Calu3 (cell line): ENCODE measurements around the gene TBC1D22B. TPM values are rescaled to one million over a fixed set of nuclear protein-coding genes. Genes with fewer than 3 reads are reported as not detected.

ENCODE experiments used
- BruUV-seq: library from RNA; stranded (reverse); fragments of 400-500 nt; replicated peaks from 2 replicates; lab custom pipeline; 2021; lab: Mats Ljungman, UMichigan
- CTCF ChIA-PET: fragments of 300-600 bp; sonication (Branson Sonifier 250); formaldehyde crosslinking; loops from one replicate; lab custom pipeline; 2022; ENCODE audit warnings: antibody characterized with exemption; lab: Charles Lee
- DNase-seq: peaks from one replicate; pipeline ENCODE4 v3.0.0; 2022
- H3K27ac Mint-ChIP-seq: one replicate; pipeline ENCODE4 v1.8.0; 2022; ENCODE audit warnings: mixed read lengths; ENCODE audit not compliant: unreplicated experiment
- H3K27me3 Mint-ChIP-seq: one replicate; pipeline ENCODE4 v1.8.0; 2022; ENCODE audit warnings: mixed read lengths; ENCODE audit not compliant: unreplicated experiment
- H3K36me3 Mint-ChIP-seq: one replicate; pipeline ENCODE4 v1.8.0; 2022; ENCODE audit warnings: mild to moderate bottlenecking, moderate library complexity, mixed read lengths; ENCODE audit not compliant: insufficient read depth, unreplicated experiment
- H3K4me1 Mint-ChIP-seq: one replicate; pipeline ENCODE4 v1.8.0; 2022; ENCODE audit warnings: mild to moderate bottlenecking, low read depth, mixed read lengths; ENCODE audit not compliant: unreplicated experiment
- H3K4me3 Mint-ChIP-seq: one replicate; pipeline ENCODE4 v1.8.0; 2022; ENCODE audit warnings: mild to moderate bottlenecking, low read depth, moderate library complexity, mixed read lengths; ENCODE audit not compliant: unreplicated experiment
- H3K9me3 Mint-ChIP-seq: one replicate; pipeline ENCODE4 v1.8.0; 2022; ENCODE audit warnings: low read depth, mixed read lengths; ENCODE audit not compliant: unreplicated experiment
- CTCF ChIP-seq: fragments of 200-600 bp; IDR thresholded peaks from one replicate; pipeline ENCODE4 v1.8.0; 2022; ENCODE audit warnings: antibody characterized with exemption; ENCODE audit not compliant: unreplicated experiment
- intact Hi-C: fragments of 100-400 bp; cut with micrococcal nuclease; formaldehyde crosslinking; loops from one replicate; pipeline ENCODE4 v1.10.0; 2022; ENCODE audit not compliant: unreplicated experiment
- total RNA-seq: library from RNA; stranded (reverse); gene quantifications from 2 replicates; pipeline ENCODE4 v1.2.3, GENCODE V29; 2022

The TBC1D22B gene
- total RNA-seq, 1 experiment from 2014 or later: 14.6 TPM

DNA sequence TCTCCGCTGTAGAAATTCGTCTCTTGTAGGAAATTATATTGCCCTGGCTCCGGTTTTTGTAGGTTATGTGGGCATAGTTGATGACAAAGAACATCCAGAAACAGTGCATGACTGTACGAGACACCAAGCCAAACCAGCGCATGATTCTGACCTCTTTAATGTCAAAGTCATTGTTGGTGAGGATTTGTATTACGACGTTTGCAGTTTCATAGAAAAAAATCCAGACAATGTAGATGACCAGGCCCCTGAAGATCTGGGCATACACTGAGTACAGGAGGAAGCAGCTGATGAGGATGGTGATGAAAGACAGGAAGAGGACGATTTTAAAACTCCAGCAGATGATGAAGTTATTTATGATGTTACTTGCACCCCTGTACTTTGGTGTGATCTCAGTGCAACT lies 39.1 kb upstream of the TBC1D22B start:
- H3K9me3 Mint-ChIP-seq: no peaks in the 10 kb centered on the region
- H3K4me3 Mint-ChIP-seq: no peak overlapping the region
- BruUV-seq: no TSS peak
- CTCF ChIA-PET: no interaction called here
- peaks cover 30% of the 10 kb centered on the region for H3K4me1 Mint-ChIP-seq
- DNase-seq: no peak
- intact Hi-C loops: no loop called here
- TF ChIP-seq CTCF: no peak
- peaks cover 15% of the 10 kb centered on the region for H3K27me3 Mint-ChIP-seq
- no peak overlapping the region for H3K27ac Mint-ChIP-seq
- peaks cover 15% of the 10 kb centered on the region for H3K36me3 Mint-ChIP-seq

DNA sequence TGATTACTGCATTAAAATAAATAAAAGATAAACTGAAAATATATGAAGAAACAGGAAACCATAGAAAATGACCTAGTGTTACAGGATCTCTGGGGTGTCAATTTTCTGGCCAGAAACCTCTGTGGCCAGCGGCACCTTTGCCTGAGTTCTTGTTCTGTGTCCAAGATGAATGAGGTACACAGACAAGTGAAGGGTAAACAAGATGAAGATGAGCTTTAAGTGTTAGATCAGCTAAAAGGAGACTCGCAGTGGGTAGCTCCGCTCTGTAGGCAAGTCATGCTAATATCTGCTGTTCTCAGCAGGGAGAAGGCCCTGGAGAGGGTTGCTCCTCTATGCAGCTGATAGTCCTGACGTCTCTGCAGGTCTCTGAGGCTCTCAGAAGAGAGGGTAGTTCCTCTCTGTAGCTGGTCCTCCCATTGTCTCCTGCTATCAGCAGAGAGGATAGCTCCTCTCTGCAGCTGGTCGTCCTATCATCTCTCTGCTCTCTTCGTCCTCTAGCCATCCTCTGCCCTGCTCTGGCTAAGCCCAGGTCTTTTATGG lies 35.9 kb upstream of the TBC1D22B start:
- H3K27me3 Mint-ChIP-seq: no peaks in the 10 kb centered on the region
- no peak for DNase-seq
- peak overlapping the region; percentile 68 for H3K4me3 Mint-ChIP-seq
- intact Hi-C loops: no loop called here
- no TSS peak for BruUV-seq
- H3K36me3 Mint-ChIP-seq: peaks cover 15% of the 10 kb centered on the region
- peaks cover 17% of the 10 kb centered on the region for H3K4me1 Mint-ChIP-seq
- no peak for TF ChIP-seq CTCF
- H3K27ac Mint-ChIP-seq: no peak overlapping the region
- no peaks in the 10 kb centered on the region for H3K9me3 Mint-ChIP-seq
- CTCF ChIA-PET: interaction anchor here (0.7 to 1.1 kb wide), 2 partner anchors 18 to 204 kb away, joined by 3 read pairs; no protein-coding TSS in a partner anchor

GRCh38 chr6:37222125-37222967 lies 35.2 kb upstream of the TBC1D22B start:
- peak; percentile 93 for DNase-seq
- H3K27me3 Mint-ChIP-seq: no peaks in the 10 kb centered on the region
- peak overlapping the region; percentile 4 for H3K27ac Mint-ChIP-seq
- H3K36me3 Mint-ChIP-seq: peaks cover 15% of the 10 kb centered on the region
- H3K9me3 Mint-ChIP-seq: no peaks in the 10 kb centered on the region
- CTCF ChIA-PET: interaction anchor here (0.6 to 1.2 kb wide), 6 partner anchors 12 to 606 kb away, joined by 3 to 6 read pairs (median 3); partner anchors contain the start of genes TBC1D22B and TMEM217
- no peak for TF ChIP-seq CTCF
- intact Hi-C loops: no loop called here
- H3K4me3 Mint-ChIP-seq: peak overlapping the region; percentile 68
- H3K4me1 Mint-ChIP-seq: peaks cover 14% of the 10 kb centered on the region
- BruUV-seq: no TSS peak

DNA sequence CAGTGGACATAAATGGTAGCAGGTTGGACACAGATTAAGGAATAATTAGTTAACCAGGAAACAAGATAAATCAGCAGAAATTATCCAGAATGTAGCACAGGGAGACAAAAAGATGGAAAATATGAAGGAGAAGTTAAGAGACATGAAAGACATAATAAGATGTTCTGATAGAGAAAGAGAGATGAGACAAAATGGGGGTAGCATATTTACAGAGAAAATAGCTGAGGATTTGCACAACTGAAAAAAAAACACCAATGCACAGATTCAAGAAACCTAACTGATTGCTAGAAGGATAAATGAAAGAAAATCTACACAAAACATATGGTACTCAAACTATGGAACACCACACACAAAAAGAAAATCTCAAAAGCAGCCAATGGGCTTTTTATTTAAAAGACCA lies 34.6 kb upstream of the TBC1D22B start:
- peaks cover 14% of the 10 kb centered on the region for H3K4me1 Mint-ChIP-seq
- no peaks in the 10 kb centered on the region for H3K9me3 Mint-ChIP-seq
- BruUV-seq: no TSS peak
- H3K27me3 Mint-ChIP-seq: no peaks in the 10 kb centered on the region
- CTCF ChIA-PET: interaction anchor here (0.9 to 1.2 kb wide), 5 partner anchors 13 to 35 kb away, joined by 3 to 5 read pairs (median 3); partner anchors contain the start of genes TBC1D22B and TMEM217
- peak overlapping the region; percentile 4 for H3K27ac Mint-ChIP-seq
- no peak for TF ChIP-seq CTCF
- peaks cover 15% of the 10 kb centered on the region for H3K36me3 Mint-ChIP-seq
- H3K4me3 Mint-ChIP-seq: peak overlapping the region; percentile 68
- intact Hi-C loops: no loop called here
- no peak for DNase-seq
